NK-92 treated with Interleukin-12 subunit alpha and Interleukin-12 subunit beta, amount 100 ng/mL, for 24 hours (cell line): Measurements from ENCODE around the gene AP5B1.
A peak's percentile ranks its signal among the peaks of the same experiment; 100 is the strongest.
"Not testable (repeated sequence)": the region's sequence is repeated elsewhere in the genome, so short reads cannot be mapped to it uniquely, and the experiment has no call there.

Experiments used
- DNase-seq: peaks from one replicate; lab custom pipeline; 2025; lab: John Stamatoyannopoulos, UW

AP5B1 gene

GRCh38 chr11:65786008-65786785, 5.4 kb upstream of the AP5B1 start:
- DNase-seq, result no peak

GRCh38 chr11:65785319-65786007, 4.7 kb upstream of the AP5B1 start:
- no peak for DNase-seq

GRCh38 chr11:65782816-65783228, 2.0 kb upstream of the AP5B1 start:
- no peak for DNase-seq

GRCh38 chr11:65781962-65782815, 1.4 kb upstream of the AP5B1 start:
- DNase-seq, result no peak

GRCh38 chr11:65781152-65781961, 581 bp upstream of the AP5B1 start:
- no peak for DNase-seq

GRCh38 chr11:65779919-65780769, 632 bp downstream of the AP5B1 start:
- peak; percentile 50 for DNase-seq

- DNase-seq, result no peak
Observed at GRCh38 chr11:65779669-65779918, 1.2 kb downstream of the AP5B1 start.

- no peak for DNase-seq
Observed at GRCh38 chr11:65778901-65779668, 1.7 kb downstream of the AP5B1 start.

- DNase-seq, result no peak
Observed at GRCh38 chr11:65778431-65778900, 2.3 kb downstream of the AP5B1 start.

- DNase-seq, result no peak
Observed at GRCh38 chr11:65777821-65778361, 2.9 kb downstream of the AP5B1 start.

GRCh38 chr11:65777241-65777640, 3.5 kb downstream of the AP5B1 start:
- DNase-seq, result no peak

- DNase-seq, result no peak
Observed at GRCh38 chr11:65776710-65777141, 4.0 kb downstream of the AP5B1 start.

- no peak for DNase-seq
Observed at GRCh38 chr11:65776196-65776595, 4.6 kb downstream of the AP5B1 start.

- DNase-seq, result no peak
Observed at GRCh38 chr11:65774525-65775306, 6.1 kb downstream of the AP5B1 start.

- no peak for DNase-seq
Observed at GRCh38 chr11:65773784-65774411, 6.9 kb downstream of the AP5B1 start.

GRCh38 chr11:65771589-65772112, 9.1 kb downstream of the AP5B1 start:
- no peak for DNase-seq

GRCh38 chr11:65770951-65771567, 9.7 kb downstream of the AP5B1 start:
- DNase-seq, result no peak

- not testable (repeated sequence) for DNase-seq
Observed at GRCh38 chr11:65767806-65768205, 13.0 kb downstream of the AP5B1 start.
